Stimulated activated naive B cell treated with anti-CD40 and anti-IgM and Interleukin-4, amounts not matched to agents 10 μg/mL and 1 μg/mL and 100 μg/mL, for 72 hours (primary cell): ENCODE results near the gene MDH2.
"Not testable (repeated sequence)": the region's sequence is repeated elsewhere in the genome, so short reads cannot be mapped to it uniquely, and the experiment has no call there.

Experiments used
- ATAC-seq, 2 donors: fragments of 150-1000 bp; cut with Tn5 transposase; replicated peaks; 2 replicates each; pipeline ENCODE4 v1.10.0; 2021; ENCODE audit warnings: moderate library complexity in 1 of 2
- DNase-seq: peaks from one replicate; pipeline ENCODE4 v3.0.0; 2021
- H3K27ac Mint-ChIP-seq: one replicate; pipeline ENCODE4 v1.8.0; 2022; ENCODE audit warnings: mild to moderate bottlenecking, mixed read lengths
- H3K27me3 Mint-ChIP-seq, 2 donors: one replicate each; pipeline ENCODE4 v1.8.0; 2022; ENCODE audit warnings: mixed read lengths in 2 of 2
- H3K36me3 Mint-ChIP-seq, 2 donors: one replicate each; pipeline ENCODE4 v1.8.0; 2022; ENCODE audit warnings: mixed read lengths in 2 of 2, mild to moderate bottlenecking in 1 of 2
- H3K4me1 Mint-ChIP-seq, 2 donors: one replicate each; pipeline ENCODE4 v1.8.0; 2022; ENCODE audit warnings: mixed read lengths in 2 of 2, mild to moderate bottlenecking in 1 of 2
- H3K4me3 Mint-ChIP-seq, 2 donors: one replicate each; pipeline ENCODE4 v1.8.0; 2022; ENCODE audit warnings: mild to moderate bottlenecking in 2 of 2, mixed read lengths in 2 of 2, moderate library complexity in 1 of 2
- H3K9me3 Mint-ChIP-seq, 2 donors: one replicate each; pipeline ENCODE4 v1.8.0; 2022; ENCODE audit warnings: mixed read lengths in 2 of 2, mild to moderate bottlenecking in 1 of 2

Gene MDH2

GRCh38 chr7:76047811-76048667 lies at the start of gene MDH2, which contains the start of gene STYXL1:
MDH2 (plus strand) TSS chr7:76048106; CDS start chr7:76048161, 55 bp downstream.
STYXL1 (minus strand) TSS chr7:76048000; CDS start chr7:76030523, 17,477 bp downstream.
- Mint-ChIP-seq H3K4me3 (peak within 1 kb of the TSS; percentile 92 to 94), H3K36me3 (peaks cover 28 to 41% of the 10 kb centered on the region in 2 donors), H3K27ac (peak within 1 kb of the TSS; percentile 95), H3K27me3 (no peaks in the 10 kb centered on the region), H3K9me3 (no peaks in the 10 kb centered on the region), H3K4me1 (peaks cover 20 to 33% of the 10 kb centered on the region in 2 donors)
- ATAC-seq (peak; percentile 96 to 97), DNase-seq (peak; percentile 95)

GRCh38 chr7:76000566-76000965 lies 47.3 kb upstream of the MDH2 start:
- Mint-ChIP-seq H3K4me1 (peaks cover 12 to 18% of the 10 kb centered on the region in 2 donors), H3K36me3 (peaks cover 56 to 72% of the 10 kb centered on the region in 2 donors), H3K4me3 (no peak overlapping the region), H3K9me3 (no peaks in the 10 kb centered on the region), H3K27ac (no peak overlapping the region), H3K27me3 (no peaks in the 10 kb centered on the region)
- ATAC-seq (no peak), DNase-seq (no peak)

- no peaks in the 10 kb centered on the region for H3K27me3 Mint-ChIP-seq
- ATAC-seq (no peak), DNase-seq (no peak)
- H3K4me3 Mint-ChIP-seq, result no peak overlapping the region
- peaks cover 5 to 6% of the 10 kb centered on the region in 2 donors for H3K4me1 Mint-ChIP-seq
- no peak overlapping the region for H3K27ac Mint-ChIP-seq
- peaks cover 45 to 62% of the 10 kb centered on the region in 2 donors for H3K36me3 Mint-ChIP-seq
- H3K9me3 Mint-ChIP-seq, result no peaks in the 10 kb centered on the region
Observed at GRCh38 chr7:76002139-76002538, 45.8 kb upstream of the MDH2 start.

GRCh38 chr7:76002822-76003221 lies 45.1 kb upstream of the MDH2 start:
- Mint-ChIP-seq H3K27me3 (no peaks in the 10 kb centered on the region), H3K27ac (no peak overlapping the region), H3K9me3 (no peaks in the 10 kb centered on the region), H3K4me1 (peaks cover 0 to 5% of the 10 kb centered on the region in 2 donors), H3K4me3 (no peak overlapping the region), H3K36me3 (peaks cover 39 to 56% of the 10 kb centered on the region in 2 donors)
- ATAC-seq, result no peak
- no peak for DNase-seq

- Mint-ChIP-seq H3K9me3 (no peaks in the 10 kb centered on the region), H3K27me3 (no peaks in the 10 kb centered on the region), H3K4me1 (peaks cover 3 to 10% of the 10 kb centered on the region in 2 donors), H3K4me3 (no peak overlapping the region), H3K27ac (no peak overlapping the region), H3K36me3 (peaks cover 38 to 58% of the 10 kb centered on the region in 2 donors)
- DNase-seq (no peak), ATAC-seq (no peak)
Observed at GRCh38 chr7:76003351-76003750, 44.6 kb upstream of the MDH2 start.

GRCh38 chr7:76005004-76005403 lies 42.9 kb upstream of the MDH2 start:
- not testable (repeated sequence) for H3K9me3 Mint-ChIP-seq, H3K27ac Mint-ChIP-seq, ATAC-seq, H3K4me3 Mint-ChIP-seq, H3K27me3 Mint-ChIP-seq, DNase-seq
- Mint-ChIP-seq H3K36me3 (peaks cover 34 to 50% of the 10 kb centered on the region in 2 donors), H3K4me1 (peaks cover 17 to 27% of the 10 kb centered on the region in 2 donors)

GRCh38 chr7:76008156-76008687 lies 39.7 kb upstream of the MDH2 start:
- peak overlapping the region; percentile 42 to 45 for H3K4me3 Mint-ChIP-seq
- H3K36me3 Mint-ChIP-seq, result peaks cover 30 to 53% of the 10 kb centered on the region in 2 donors
- peak; percentile 55 for DNase-seq
- ATAC-seq, result peak; percentile 87 to 90
- peaks cover 32 to 46% of the 10 kb centered on the region in 2 donors for H3K4me1 Mint-ChIP-seq
- no peaks in the 10 kb centered on the region for H3K27me3 Mint-ChIP-seq
- no peaks in the 10 kb centered on the region for H3K9me3 Mint-ChIP-seq
- H3K27ac Mint-ChIP-seq, result peak overlapping the region; percentile 90

GRCh38 chr7:76009672-76010600 lies 38.0 kb upstream of the MDH2 start:
- H3K27me3 Mint-ChIP-seq, result no peaks in the 10 kb centered on the region
- H3K9me3 Mint-ChIP-seq, result no peaks in the 10 kb centered on the region
- peaks cover 32 to 46% of the 10 kb centered on the region in 2 donors for H3K4me1 Mint-ChIP-seq
- peak overlapping the region; percentile 27 to 72 for H3K4me3 Mint-ChIP-seq
- no peak for ATAC-seq
- no peak for DNase-seq
- H3K36me3 Mint-ChIP-seq, result peaks cover 28 to 50% of the 10 kb centered on the region in 2 donors
- peak overlapping the region; percentile 90 for H3K27ac Mint-ChIP-seq

GRCh38 chr7:76011442-76011861 lies 36.5 kb upstream of the MDH2 start:
- Mint-ChIP-seq H3K27me3 (no peaks in the 10 kb centered on the region), H3K4me1 (peaks cover 33 to 46% of the 10 kb centered on the region in 2 donors), H3K36me3 (peaks cover 23 to 48% of the 10 kb centered on the region in 2 donors), H3K27ac (no peak overlapping the region), H3K9me3 (no peaks in the 10 kb centered on the region), H3K4me3 (no peak overlapping the region)
- DNase-seq, result no peak
- ATAC-seq, result peak in 1 of 2 donors; percentile 15

GRCh38 chr7:76016191-76016947 lies 31.5 kb upstream of the MDH2 start:
- Mint-ChIP-seq H3K4me1 (peaks cover 10 to 12% of the 10 kb centered on the region in 2 donors), H3K27ac (no peak overlapping the region), H3K36me3 (peaks cover 38 to 48% of the 10 kb centered on the region in 2 donors), H3K4me3 (no peak overlapping the region), H3K9me3 (no peaks in the 10 kb centered on the region), H3K27me3 (no peaks in the 10 kb centered on the region)
- DNase-seq, result no peak
- ATAC-seq, result no peak

- H3K4me1 Mint-ChIP-seq, result peaks cover 8 to 18% of the 10 kb centered on the region in 2 donors
- H3K9me3 Mint-ChIP-seq, H3K27me3 Mint-ChIP-seq, DNase-seq, H3K4me3 Mint-ChIP-seq, H3K27ac Mint-ChIP-seq, ATAC-seq: not testable (repeated sequence)
- peaks cover 40% of the 10 kb centered on the region in 2 donors for H3K36me3 Mint-ChIP-seq
Observed at GRCh38 chr7:76018520-76018919, 29.4 kb upstream of the MDH2 start.

GRCh38 chr7:76020031-76020714 lies 27.7 kb upstream of the MDH2 start:
- Mint-ChIP-seq H3K27ac (no peak overlapping the region), H3K36me3 (peaks cover 45 to 50% of the 10 kb centered on the region in 2 donors), H3K9me3 (no peaks in the 10 kb centered on the region), H3K27me3 (no peaks in the 10 kb centered on the region), H3K4me1 (peaks cover 10 to 18% of the 10 kb centered on the region in 2 donors), H3K4me3 (no peak overlapping the region)
- ATAC-seq (peak; percentile 65 to 77), DNase-seq (peak; percentile 34)
